HepG2 (cell line): ENCODE data around the gene FABP1. TPM values are rescaled to one million over a fixed set of nuclear protein-coding genes. Genes with fewer than 3 reads are reported as not detected.

Source experiments
- DMTF1 ChIP-seq: sonication (generic); formaldehyde crosslinking; IDR thresholded peaks from 2 replicates; pipeline ENCODE4 v1.4.0; 2020; ENCODE audit warnings: mild to moderate bottlenecking, missing genetic modification reagents
- FLYWCH1 ChIP-seq: sonication (generic); formaldehyde crosslinking; IDR thresholded peaks from 2 replicates; pipeline ENCODE4 v1.8.1; 2023; ENCODE audit warnings: mild to moderate bottlenecking, missing genetic modification reagents
- KDM2A ChIP-seq: sonication (generic); formaldehyde crosslinking; IDR thresholded peaks from 2 replicates; pipeline ENCODE4 v1.4.0; 2020; ENCODE audit warnings: low read depth, missing genetic modification reagents, borderline replicate concordance
- MAX ChIP-seq: IDR thresholded peaks from 2 replicates; pipeline ENCODE4 v1.6.1; 2012; ENCODE audit warnings: inconsistent platforms
- MAZ ChIP-seq, 2 experiments: sonication (generic) in 1 of 2; formaldehyde crosslinking in 1 of 2; IDR thresholded peaks; 2 replicates each; pipeline versions ENCODE4 v1.5.0 to v1.6.1; 2012 to 2020; ENCODE audit warnings: low read depth in 2 of 2, mild to moderate bottlenecking in 2 of 2, borderline replicate concordance in 1 of 2, improper control_type of control experiment in 1 of 2, low read length in 1 of 2, missing genetic modification reagents in 1 of 2, moderate library complexity in 1 of 2
- MTERF4 ChIP-seq: sonication (generic); formaldehyde crosslinking; IDR thresholded peaks from 2 replicates; pipeline ENCODE4 v1.8.0; 2023; ENCODE audit warnings: mild to moderate bottlenecking, missing genetic modification reagents
- NFRKB ChIP-seq: fragments of 450-650 bp; IDR thresholded peaks from 2 replicates; pipeline ENCODE4 v1.6.1; 2017
- NKX3-1 ChIP-seq: sonication (generic); formaldehyde crosslinking; IDR thresholded peaks from 2 replicates; pipeline ENCODE4 v1.5.0; 2020; ENCODE audit warnings: missing genetic modification reagents
- PHF20 ChIP-seq: sonication (generic); formaldehyde crosslinking; IDR thresholded peaks from 2 replicates; pipeline ENCODE4 v1.5.0; 2020; ENCODE audit warnings: mild to moderate bottlenecking, missing genetic modification reagents
- PHF21A ChIP-seq: sonication (generic); formaldehyde crosslinking; IDR thresholded peaks from 2 replicates; pipeline ENCODE4 v1.5.0; 2020; ENCODE audit warnings: mild to moderate bottlenecking, missing genetic modification reagents
- TFAP4 ChIP-seq: sonication (generic); IDR thresholded peaks from 2 replicates; pipeline ENCODE4 v1.6.1; 2016; ENCODE audit warnings: low read depth, borderline replicate concordance
- ZBTB10 ChIP-seq: sonication (generic); formaldehyde crosslinking; IDR thresholded peaks from 2 replicates; pipeline ENCODE4 v1.4.0; 2020; ENCODE audit warnings: missing genetic modification reagents, borderline replicate concordance
- ZFP91 ChIP-seq: sonication (generic); formaldehyde crosslinking; IDR thresholded peaks from 2 replicates; pipeline ENCODE4 v1.9.0; 2022; ENCODE audit warnings: missing genetic modification reagents, mild to moderate bottlenecking, borderline replicate concordance
- ZKSCAN5 ChIP-seq: sonication (generic); formaldehyde crosslinking; IDR thresholded peaks from 2 replicates; pipeline ENCODE4 v1.5.1; 2020; ENCODE audit warnings: mild to moderate bottlenecking, missing genetic modification reagents
- ZNF263 ChIP-seq: sonication (generic); formaldehyde crosslinking; IDR thresholded peaks from 2 replicates; pipeline ENCODE4 v1.4.0; 2020; ENCODE audit warnings: missing genetic modification reagents
- ZNF660 ChIP-seq: sonication (generic); formaldehyde crosslinking; IDR thresholded peaks from 2 replicates; pipeline ENCODE4 v1.5.1; 2020; ENCODE audit warnings: mild to moderate bottlenecking, low read depth, missing genetic modification reagents, borderline replicate concordance
- ZNF782 ChIP-seq: sonication (generic); formaldehyde crosslinking; IDR thresholded peaks from 2 replicates; pipeline ENCODE4 v1.4.0; 2020; ENCODE audit warnings: missing genetic modification reagents, mild to moderate bottlenecking, borderline replicate concordance
- polyA plus RNA-seq, 8 experiments: library from polyadenylated mRNA; depleted of rRNA in 3 of 8; stranded (reverse) in 7 of 8; unstranded in 1 of 8; fragments of >200 nt; fragmentation: Illumina TruSeq in 4 of 8; extraction: Trizol in 4 of 8; gene quantifications; 2 replicates each; pipeline versions ENCODE4 v1.2.1 to v1.2.3, GENCODE V29; 2011 to 2016; ENCODE audit warnings: low read depth in 4 of 8, missing spikeins in 1 of 8, mixed read lengths in 1 of 8; ENCODE audit not compliant: insufficient read depth in 1 of 8
- total RNA-seq, 5 experiments: library from RNA; depleted of rRNA; stranded (reverse); fragments of >200 nt; fragmentation: Illumina TruSeq; extraction: Trizol; gene quantifications; 2 replicates each; pipeline ENCODE4 v1.2.3, GENCODE V29; 2016; ENCODE audit warnings: low read depth in 1 of 5

The FABP1 gene
- total and polyA plus RNA-seq, 2 of the 13 experiments (the other 11 are each of a cell fraction or from before 2014, with no cell fraction given) = 644 to 1,608 TPM

- no peak for TF ChIP-seq NFRKB
- TF ChIP-seq MAZ (IDR thresholded peaks at IDR 0.05; ENCODE audit: borderline replicate concordance, low read depth, low read length) = no peak
- no peak for TF ChIP-seq MAZ (CRISPR knock-in tag; IDR thresholded peaks at IDR 0.05; ENCODE audit: low read depth)
- TF ChIP-seq KDM2A (CRISPR knock-in tag) = no peak
- TF ChIP-seq MAX = peak; percentile 53
- 0 out of 2 replicates have a peak, but pooled peaks have one; percentile 27 for TF ChIP-seq NKX3-1 (CRISPR knock-in tag)
- TF ChIP-seq ZKSCAN5 = no peak
- TF ChIP-seq ZBTB10 (CRISPR knock-in tag) = no peak
- peak; percentile 79 for TF ChIP-seq MTERF4 (CRISPR knock-in tag)
- TF ChIP-seq PHF20 (CRISPR knock-in tag) = peak; percentile 3; the same call in 1 of the 2 replicates
- no peak; the same call in 1 of the 2 replicates for TF ChIP-seq ZNF263
- TF ChIP-seq FLYWCH1 (CRISPR knock-in tag) = peak; percentile 67; the same call in 1 of the 2 replicates
- TF ChIP-seq TFAP4 = no peak
- TF ChIP-seq ZFP91 = no peak; the same call in 1 of the 2 replicates
- TF ChIP-seq PHF21A (CRISPR knock-in tag) = no peak
- TF ChIP-seq DMTF1 = no peak
- no peak for TF ChIP-seq ZNF660 (CRISPR knock-in tag)
- TF ChIP-seq ZNF782 (CRISPR knock-in tag) = no peak
These were observed 857 bp downstream of the FABP1 start (continued) for GRCh38 chr2:88126772-88127637.
